HFF-Myc (cell line): ENCODE measurements around the gene NSUN2.

Source experiments
- DNase-seq: peaks from one replicate; pipeline ENCODE4 v3.0.0-alpha.2; 2011; ENCODE audit warnings: low read depth; ENCODE audit errors: extremely low read depth
- H3K4me3 ChIP-seq: replicated peaks from 2 replicates; pipeline ENCODE4 v1.5.1; 2011; ENCODE audit warnings: low read depth, mild to moderate bottlenecking, control low read depth, low read length
- CTCF ChIP-seq: IDR thresholded peaks from 2 replicates; pipeline ENCODE4 v1.5.1; 2012; ENCODE audit warnings: mild to moderate bottlenecking, low read depth, low read length, control low read depth; ENCODE audit errors: missing control alignments

NSUN2 gene

GRCh38 chr5:6586647-6587042 is 46.2 kb downstream of the NSUN2 start:
- DNase-seq: no peak
- no peak overlapping the region for H3K4me3 ChIP-seq
- no peak for TF ChIP-seq CTCF

GRCh38 chr5:6585939-6586646 is 46.8 kb downstream of the NSUN2 start:
- DNase-seq: no peak
- TF ChIP-seq CTCF: no peak
- no peak overlapping the region for H3K4me3 ChIP-seq

- DNase-seq: no peak
Measured at GRCh38 chr5:6585168-6585567, 47.7 kb downstream of the NSUN2 start.

GRCh38 chr5:6584727-6585126 is 48.1 kb downstream of the NSUN2 start:
- TF ChIP-seq CTCF: no peak
- H3K4me3 ChIP-seq: no peak overlapping the region
- DNase-seq: no peak

More at GRCh38 chr5:6585168-6585567, 47.7 kb downstream of the NSUN2 start:
- no peak for TF ChIP-seq CTCF
- no peak overlapping the region for H3K4me3 ChIP-seq

- DNase-seq: no peak
- TF ChIP-seq CTCF: no peak
- H3K4me3 ChIP-seq: no peak overlapping the region
Measured at GRCh38 chr5:6584101-6584645, 48.7 kb downstream of the NSUN2 start.

GRCh38 chr5:6583049-6583880 is 49.6 kb downstream of the NSUN2 start:
- no peak overlapping the region for H3K4me3 ChIP-seq
- no peak for TF ChIP-seq CTCF
- no peak for DNase-seq
